Stimulated activated CD8-positive, alpha-beta memory T cell treated with anti-CD3 and anti-CD28 coated beads, Interleukin-15, amount 100 ng/mL, for 4 hours (primary cell): ENCODE results near the gene NID1.

Experiments used
- DNase-seq, 2 donors: peaks; one replicate each; pipeline ENCODE4 v3.0.0-alpha.2; 2020; ENCODE audit warnings: low read depth in 2 of 2

Gene NID1

GRCh38 chr1:236067854-236068454, 3.1 kb upstream of the NID1 start:
- no peak for DNase-seq

- DNase-seq: peak; percentile 32 to 41
These were observed 2.0 kb upstream of the NID1 start for GRCh38 chr1:236066828-236067386.

DNA sequence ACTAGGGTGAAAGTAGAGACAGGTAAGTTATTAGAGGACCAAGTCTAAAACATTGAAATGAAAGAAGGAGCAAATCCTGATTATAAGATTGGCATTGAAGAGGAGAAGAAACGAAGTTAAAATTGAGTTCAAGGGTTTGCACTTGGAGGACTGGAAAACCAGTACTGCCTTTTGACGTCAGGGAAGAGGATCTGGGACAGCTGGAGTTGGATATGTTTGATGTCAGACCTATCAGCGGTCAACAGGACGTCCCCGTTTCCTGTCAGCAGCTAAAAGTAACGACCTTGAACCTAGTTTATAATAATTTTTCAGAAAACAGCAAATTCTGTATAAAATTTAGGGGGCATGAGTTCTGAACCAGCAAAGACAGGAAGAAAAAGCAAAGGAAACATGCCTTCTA, 1.2 kb upstream of the NID1 start:
- DNase-seq: no peak

DNA sequence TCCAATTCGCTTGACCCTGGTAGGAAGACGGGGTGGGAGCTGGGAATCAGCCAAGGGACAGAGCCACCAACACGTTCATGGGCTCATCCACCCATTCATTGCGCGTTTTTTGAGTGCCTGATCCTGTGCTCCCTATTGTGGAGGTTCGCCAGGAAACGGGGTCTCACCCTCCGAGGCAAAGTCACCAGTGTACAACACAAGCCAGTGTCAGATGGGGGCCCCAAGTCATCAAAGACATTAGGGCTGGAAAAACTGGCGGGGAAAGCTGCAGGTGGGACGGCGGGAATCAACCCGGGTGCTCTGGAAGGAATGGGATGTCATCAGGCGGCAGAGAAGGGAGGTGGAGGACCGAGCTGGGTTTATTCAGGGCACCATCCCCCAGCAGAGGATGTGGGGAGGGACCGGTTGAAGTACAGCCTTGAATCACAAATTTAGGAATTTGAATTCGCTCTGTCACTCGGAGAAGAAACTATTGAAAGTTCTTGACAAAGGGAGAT, 667 bp upstream of the NID1 start:
- DNase-seq: no peak

DNA sequence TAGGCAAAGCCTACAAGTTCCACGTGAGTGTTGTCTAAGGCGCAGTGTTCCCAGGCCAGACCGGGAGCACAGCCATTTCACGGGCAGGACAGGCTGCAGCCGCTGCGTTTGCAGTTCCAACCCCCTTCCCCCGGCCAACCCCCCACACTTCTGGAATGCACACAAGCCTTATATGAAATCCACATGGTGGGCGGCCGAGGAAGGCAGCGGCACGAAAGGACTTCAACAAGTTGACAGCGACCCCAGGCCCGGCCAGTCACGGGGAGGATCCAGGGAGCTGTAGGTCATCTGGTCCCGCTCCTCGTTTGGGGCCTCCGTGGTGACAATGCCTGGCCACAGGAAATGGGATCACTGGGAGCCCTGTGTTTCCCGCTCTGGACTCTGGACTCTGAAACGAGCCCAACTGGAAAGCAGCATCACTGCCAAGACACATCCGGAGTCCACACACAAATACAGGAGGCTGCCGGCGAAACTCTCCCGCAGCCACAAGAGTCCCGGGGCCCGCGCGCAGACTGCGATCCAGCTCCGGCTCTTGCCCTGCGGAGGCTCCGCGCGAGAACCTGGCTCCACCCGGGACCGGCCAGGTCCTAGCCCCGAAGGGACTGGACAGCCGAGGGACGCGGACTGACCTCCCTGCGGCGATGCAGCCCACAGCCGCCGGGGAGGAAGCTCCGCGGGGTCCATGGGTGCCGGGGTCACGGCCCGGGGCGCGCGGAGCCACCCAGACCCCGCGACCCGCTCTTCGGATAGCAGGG, 794 bp downstream of the NID1 start:
- DNase-seq: no peak

GRCh38 chr1:236063551-236063918, 1.4 kb downstream of the NID1 start:
- DNase-seq: no peak

- DNase-seq: no peak
These were observed 4.6 kb downstream of the NID1 start for GRCh38 chr1:236060286-236060685.

DNA sequence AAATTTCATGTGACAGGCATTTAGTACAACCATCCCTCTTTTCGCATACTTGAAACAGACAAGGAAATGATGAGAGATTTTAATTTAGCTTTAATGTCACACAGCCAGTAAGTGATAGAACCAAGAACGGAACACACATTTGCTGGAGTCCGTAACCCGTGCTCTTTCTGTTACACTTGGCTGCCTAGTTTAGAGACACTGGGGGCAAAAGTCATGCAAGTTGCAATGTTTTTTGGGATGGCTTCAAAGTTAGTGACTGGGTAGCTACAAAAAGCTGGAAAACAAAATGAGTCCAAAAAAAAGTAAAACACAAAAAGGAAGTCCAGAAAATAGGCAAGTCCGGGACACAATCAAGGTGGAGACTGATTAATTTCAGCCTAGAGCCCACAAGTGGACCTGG, 5.9 kb downstream of the NID1 start:
- DNase-seq: no peak

- DNase-seq: no peak
These were observed 6.6 kb downstream of the NID1 start for GRCh38 chr1:236058141-236058934.

DNA sequence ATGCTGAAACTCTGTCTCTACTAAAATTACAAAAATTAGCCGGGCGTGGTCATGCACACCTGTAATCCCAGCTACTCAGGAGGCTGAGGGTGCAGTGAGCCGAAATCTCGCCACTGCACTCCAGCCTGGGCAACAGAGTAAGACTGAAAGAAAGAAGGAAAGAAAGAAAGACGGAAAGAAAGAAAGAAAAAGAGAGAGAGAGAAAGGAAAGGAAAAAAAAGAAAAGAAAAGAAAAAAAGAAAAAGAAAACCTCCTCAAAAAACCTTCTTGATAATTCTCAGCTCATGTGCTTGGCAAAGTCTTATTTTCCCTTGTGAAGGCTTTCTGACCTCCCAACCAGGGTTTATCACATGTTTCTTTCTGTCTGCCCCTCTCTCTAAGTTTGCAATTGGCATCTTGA, 7.3 kb downstream of the NID1 start:
- no peak for DNase-seq

GRCh38 chr1:236052232-236052993, 12.5 kb downstream of the NID1 start:
- no peak for DNase-seq

GRCh38 chr1:236051242-236051791, 13.6 kb downstream of the NID1 start:
- DNase-seq: no peak

DNA sequence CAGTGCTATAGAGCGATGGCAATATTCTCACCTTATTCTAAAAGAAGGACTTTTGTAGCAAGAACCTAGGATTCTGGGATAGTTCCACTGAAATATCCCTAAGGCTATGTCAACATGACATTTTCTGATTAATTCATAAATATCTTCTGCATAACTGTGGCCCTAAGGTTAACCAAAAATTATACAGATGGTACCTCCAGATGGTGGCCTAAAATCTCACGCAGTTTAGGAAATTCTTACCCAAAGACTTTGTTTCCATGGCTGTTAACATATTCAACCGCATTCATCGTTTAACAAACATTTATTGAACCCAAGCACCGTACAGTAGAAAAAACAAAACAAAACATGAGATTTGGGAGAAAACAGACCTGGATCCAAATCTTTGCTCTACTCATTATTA, 19.1 kb downstream of the NID1 start:
- DNase-seq: no peak

DNA sequence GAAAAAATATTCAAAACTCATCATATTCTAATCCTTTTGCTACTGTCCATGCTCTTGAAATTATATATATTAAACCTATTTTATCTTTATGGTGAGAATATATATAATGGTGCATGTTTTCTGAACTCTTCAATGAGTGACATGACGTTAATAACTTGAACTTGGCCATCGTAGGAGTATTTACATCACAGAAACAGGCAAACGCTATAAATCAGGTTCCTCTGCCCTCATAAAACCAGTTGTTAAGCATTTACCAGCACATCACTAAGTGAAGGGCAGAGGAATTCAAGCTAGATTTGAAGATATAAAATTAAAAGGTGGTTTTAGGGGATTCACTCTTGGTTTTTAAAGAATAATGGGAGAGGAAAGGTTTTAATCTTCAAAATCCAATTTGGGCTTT, 20.5 kb downstream of the NID1 start:
- DNase-seq: no peak

- DNase-seq: no peak
These were observed 23.0 kb downstream of the NID1 start for GRCh38 chr1:236041631-236042618.

DNA sequence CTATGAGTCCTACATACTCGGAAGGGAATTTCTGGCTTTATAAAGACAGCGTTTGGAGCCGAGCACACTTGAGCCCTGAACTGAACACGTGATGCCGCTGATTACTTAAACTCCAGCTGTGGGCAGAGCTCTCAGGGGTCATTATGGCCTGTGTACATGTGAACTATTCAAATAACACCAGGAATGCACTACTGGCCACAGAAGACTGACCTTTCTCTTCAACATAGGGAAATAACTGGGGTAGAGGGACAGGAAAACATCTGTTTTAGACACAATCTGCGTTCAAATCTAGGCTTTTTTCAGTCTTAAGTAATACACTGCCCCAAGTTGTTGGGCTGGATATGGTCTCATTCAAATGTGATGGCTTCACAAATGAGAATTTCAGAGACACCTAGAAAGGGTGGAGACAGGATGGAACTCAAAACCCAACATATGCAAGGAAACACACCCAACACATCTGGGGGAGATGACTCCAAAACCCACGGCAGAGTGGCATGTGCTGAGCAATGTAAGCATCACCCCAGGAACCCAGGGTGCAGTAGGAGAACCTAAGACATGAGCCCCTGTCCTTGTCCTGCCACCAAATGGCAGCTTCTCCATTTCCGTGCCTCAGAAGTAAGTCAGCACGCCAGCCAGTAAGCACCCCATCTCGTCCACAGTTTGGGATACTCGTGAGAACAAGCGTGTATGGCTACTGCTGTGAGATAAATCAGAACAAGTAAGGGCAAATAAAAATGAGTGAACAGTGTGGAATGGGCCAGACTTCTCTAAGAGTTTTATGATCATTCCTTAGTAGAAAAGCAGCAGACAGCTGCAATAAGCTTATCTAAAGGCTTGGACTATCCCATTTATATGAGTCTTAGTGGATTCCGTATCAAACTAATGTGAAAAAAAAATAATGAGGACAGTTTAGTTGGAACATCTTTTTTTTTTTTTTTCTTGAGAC, 24.9 kb downstream of the NID1 start:
- no peak for DNase-seq

DNA sequence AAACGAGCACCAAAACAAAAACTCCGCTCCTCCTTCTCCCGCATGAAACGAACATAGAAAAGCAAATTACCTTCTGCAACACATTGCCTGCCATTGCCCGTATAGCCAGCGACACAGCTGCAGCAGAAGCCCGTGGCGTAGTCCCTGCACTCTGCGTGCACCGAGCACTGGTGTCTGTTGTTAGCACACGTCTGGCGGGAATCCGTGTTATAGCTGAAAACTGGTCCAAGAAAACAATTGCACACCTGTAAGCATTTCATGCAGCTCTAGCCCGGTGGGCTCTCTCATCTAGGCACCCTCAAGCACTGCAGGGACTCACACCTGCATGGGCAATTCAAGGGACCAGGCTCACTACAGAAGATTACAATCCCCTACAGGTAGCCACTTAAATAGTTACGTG, 26.9 kb downstream of the NID1 start:
- no peak for DNase-seq

DNA sequence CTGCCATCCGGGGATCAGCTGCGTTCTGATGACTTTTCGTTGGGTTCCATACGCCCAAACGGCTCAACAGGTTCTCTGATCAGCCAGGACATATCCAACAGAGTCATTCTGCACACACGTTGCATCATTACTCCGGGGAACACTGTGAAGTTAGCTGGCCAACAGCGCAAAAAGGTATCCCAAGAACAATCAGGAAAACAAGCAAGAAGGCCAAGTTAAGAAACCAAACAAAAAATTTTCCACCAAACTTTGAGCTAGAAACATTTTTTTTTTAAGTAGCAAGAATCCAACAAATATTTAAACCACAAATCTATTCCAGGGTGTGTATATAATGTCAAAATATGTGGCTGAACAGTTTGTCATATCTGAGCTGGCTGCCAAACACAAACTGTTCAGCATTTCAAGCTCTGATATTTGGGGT, 29.2 kb downstream of the NID1 start:
- no peak for DNase-seq

DNA sequence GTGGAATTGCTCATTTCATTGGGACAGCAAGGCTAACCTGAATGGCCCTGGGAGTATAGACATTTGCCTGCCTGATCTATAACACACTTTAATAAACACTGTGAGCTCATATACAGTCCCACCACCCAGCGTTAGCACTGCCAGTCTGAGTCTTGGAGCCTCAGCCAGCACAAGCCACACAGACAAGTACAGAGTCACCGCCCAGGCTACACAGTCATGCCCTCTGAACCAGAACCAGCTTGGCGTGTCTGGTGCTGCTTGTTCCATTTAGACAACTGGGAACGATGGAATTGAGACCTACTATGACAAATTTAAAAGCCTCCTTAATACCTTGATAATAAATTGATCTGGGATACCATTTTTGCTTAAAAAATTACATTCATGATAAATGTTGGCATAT, 31.6 kb downstream of the NID1 start:
- no peak for DNase-seq
